ENCODE data around the gene ABCC11.

Gene ABCC11

DNA sequence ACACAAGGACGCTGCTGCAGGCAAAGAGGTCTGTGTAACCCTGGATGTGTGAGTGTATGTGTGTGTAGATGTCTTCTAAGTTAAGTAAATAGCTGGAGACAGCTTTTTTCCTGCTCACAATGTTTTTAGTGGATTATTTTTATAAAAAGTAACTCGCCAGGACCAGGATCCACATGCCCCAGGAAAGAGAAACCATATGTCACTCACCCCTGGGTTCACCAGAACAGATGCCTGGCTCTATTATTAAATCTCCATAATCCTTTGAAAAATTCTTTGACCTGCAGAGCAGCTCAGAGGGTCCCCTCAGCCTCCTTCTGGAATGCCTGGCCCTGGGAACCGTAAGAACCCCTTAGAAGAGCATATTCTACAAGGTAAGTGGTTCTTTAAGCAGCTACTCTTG lies 109.5 kb downstream of the ABCC11 start:
- TF ChIP-seq, protein P1, sequence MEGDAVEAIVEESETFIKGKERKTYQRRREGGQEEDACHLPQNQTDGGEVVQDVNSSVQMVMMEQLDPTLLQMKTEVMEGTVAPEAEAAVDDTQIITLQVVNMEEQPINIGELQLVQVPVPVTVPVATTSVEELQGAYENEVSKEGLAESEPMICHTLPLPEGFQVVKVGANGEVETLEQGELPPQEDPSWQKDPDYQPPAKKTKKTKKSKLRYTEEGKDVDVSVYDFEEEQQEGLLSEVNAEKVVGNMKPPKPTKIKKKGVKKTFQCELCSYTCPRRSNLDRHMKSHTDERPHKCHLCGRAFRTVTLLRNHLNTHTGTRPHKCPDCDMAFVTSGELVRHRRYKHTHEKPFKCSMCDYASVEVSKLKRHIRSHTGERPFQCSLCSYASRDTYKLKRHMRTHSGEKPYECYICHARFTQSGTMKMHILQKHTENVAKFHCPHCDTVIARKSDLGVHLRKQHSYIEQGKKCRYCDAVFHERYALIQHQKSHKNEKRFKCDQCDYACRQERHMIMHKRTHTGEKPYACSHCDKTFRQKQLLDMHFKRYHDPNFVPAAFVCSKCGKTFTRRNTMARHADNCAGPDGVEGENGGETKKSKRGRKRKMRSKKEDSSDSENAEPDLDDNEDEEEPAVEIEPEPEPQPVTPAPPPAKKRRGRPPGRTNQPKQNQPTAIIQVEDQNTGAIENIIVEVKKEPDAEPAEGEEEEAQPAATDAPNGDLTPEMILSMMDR (IDR thresholded peaks at IDR 0.05; ENCODE audit: insufficient read depth, low read length, poor library complexity, severe bottlenecking): no peak
- no peak for TF ChIP-seq EZH2phosphoT487 (conservative IDR thresholded peaks at IDR 0.05; ENCODE audit: low read length)
- H3K27ac ChIP-seq (ENCODE audit: low read depth, low read length): no peak overlapping the region
- H3K36me3 ChIP-seq (ENCODE audit: low read length): no peaks in the 10 kb centered on the region
- no peak overlapping the region for H3K4me2 ChIP-seq (ENCODE audit: low read depth, low read length, poor library complexity, severe bottlenecking)
- no peaks in the 10 kb centered on the region for H3F3A ChIP-seq (ENCODE audit: insufficient read depth)
- no peaks in the 10 kb centered on the region for H3K9me2 ChIP-seq (replicated peaks; ENCODE audit: insufficient read depth, low read length)
- H3K9me3 ChIP-seq (ENCODE audit: insufficient read depth, low read length): no peaks in the 10 kb centered on the region
- no peak overlapping the region for H3K4me3 ChIP-seq (ENCODE audit: insufficient read depth, low read length, poor library complexity, severe bottlenecking)
- H4K20me1 ChIP-seq (ENCODE audit: low read depth, low read length): no peaks in the 10 kb centered on the region
- no peak overlapping the region for H3K9ac ChIP-seq (ENCODE audit: low read length)
- no peak overlapping the region for H2AFZ ChIP-seq (ENCODE audit: low read depth, low read length, severe bottlenecking)
- H3K27me3 ChIP-seq (ENCODE audit: low read length): no peaks in the 10 kb centered on the region
- H3K79me2 ChIP-seq (ENCODE audit: insufficient read depth, low read length): no peaks in the 10 kb centered on the region

DNA sequence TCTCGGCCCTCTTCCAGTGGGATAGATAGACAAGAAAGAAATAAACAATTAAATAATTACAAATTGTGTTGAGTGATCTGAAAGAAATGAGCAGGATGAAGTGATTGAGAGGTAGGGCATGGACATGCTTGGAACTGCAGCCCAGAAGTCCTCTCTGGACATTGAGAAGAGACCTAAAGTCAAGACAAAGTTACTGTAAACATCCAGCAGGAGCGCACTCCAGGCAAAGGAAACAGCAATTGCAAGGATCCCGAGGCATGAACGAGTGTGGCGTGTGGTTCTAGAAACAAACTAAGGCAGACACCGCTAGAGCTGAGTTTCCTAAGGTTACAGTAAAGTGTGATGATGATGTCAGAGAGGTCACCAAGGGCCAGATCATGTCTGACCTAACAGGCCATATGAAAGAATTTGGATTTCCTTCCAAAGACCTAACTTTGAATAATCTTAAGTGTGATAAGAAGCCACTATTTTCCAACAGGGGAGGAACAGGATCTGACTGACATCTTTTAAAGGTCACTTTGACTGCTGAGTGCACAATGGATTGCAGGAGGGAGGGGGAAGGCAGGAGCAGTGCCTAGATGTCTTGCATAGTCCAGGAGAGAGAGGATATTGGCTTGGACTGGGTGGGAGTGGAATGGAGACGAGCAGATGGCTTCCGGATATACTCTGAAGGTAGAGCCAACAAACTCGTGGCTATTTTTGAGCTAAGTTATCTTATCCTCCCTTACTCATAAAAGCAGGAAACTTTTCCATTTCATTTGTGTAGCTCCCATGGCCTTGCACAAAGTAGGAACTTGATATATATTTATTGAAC lies 110.6 kb downstream of the ABCC11 start:
- Histone ChIP-seq H3K9ac (ENCODE audit: low read length) (no peak overlapping the region), H4K20me1 (ENCODE audit: low read depth, low read length) (no peaks in the 10 kb centered on the region), H3K36me3 (ENCODE audit: low read length) (no peaks in the 10 kb centered on the region), H3K27me3 (ENCODE audit: low read length) (no peaks in the 10 kb centered on the region), H3K9me3 (ENCODE audit: insufficient read depth, low read length) (no peaks in the 10 kb centered on the region), H3F3A (ENCODE audit: insufficient read depth) (no peaks in the 10 kb centered on the region), H3K9me2 (replicated peaks; ENCODE audit: insufficient read depth, low read length) (no peaks in the 10 kb centered on the region), H2AFZ (ENCODE audit: low read depth, low read length, severe bottlenecking) (no peak overlapping the region), H3K4me3 (ENCODE audit: insufficient read depth, low read length, poor library complexity, severe bottlenecking) (no peak overlapping the region), H3K4me2 (ENCODE audit: low read depth, low read length, poor library complexity, severe bottlenecking) (no peak overlapping the region), H3K27ac (ENCODE audit: low read depth, low read length) (no peak overlapping the region), H3K79me2 (ENCODE audit: insufficient read depth, low read length) (no peaks in the 10 kb centered on the region)
- no peak for TF ChIP-seq EZH2phosphoT487 (conservative IDR thresholded peaks at IDR 0.05; ENCODE audit: low read length)
- TF ChIP-seq, protein P1 (IDR thresholded peaks at IDR 0.05; ENCODE audit: insufficient read depth, low read length, poor library complexity, severe bottlenecking): no peak

DNA sequence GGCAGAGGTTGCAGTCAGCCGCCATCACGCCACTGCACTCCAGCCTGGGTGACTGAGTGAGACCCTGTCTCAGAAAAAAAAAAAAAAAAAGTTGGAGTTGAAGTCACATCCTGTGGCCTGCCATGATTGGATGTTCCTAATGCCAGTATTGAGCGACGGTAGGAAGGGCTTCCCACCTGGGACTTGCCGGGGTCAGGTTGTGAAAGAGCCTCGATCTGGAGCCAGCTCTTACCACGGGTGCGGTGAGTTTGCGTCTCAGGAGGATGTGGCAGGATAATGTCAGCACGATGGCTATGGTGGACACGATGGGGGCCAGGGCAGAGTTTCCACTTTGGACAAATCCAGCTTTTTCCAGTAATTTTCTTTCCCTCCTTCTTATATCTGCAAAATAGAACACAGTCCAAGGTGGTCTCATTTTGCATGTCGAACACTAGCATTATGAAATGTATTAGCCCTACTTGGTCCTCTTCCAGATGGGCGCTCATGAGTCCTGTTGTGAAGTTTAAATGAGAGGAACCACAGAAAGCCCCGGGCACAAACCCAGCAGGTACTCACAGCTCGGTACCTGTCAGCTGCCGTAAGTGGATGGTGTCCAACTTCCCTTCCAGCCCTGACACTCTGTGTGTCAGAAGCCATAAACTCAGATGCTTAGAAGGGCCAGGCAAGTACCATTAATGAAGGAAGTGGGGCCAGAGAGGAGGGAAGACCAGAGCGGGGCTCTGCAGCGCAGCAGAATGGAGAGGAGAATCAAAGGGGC lies 113.7 kb downstream of the ABCC11 start:
- no peak overlapping the region for H3K27ac ChIP-seq (ENCODE audit: low read depth, low read length)
- no peaks in the 10 kb centered on the region for H4K20me1 ChIP-seq (ENCODE audit: low read depth, low read length)
- no peaks in the 10 kb centered on the region for H3K9me2 ChIP-seq (replicated peaks; ENCODE audit: insufficient read depth, low read length)
- H2AFZ ChIP-seq (ENCODE audit: low read depth, low read length, severe bottlenecking): no peak overlapping the region
- H3K4me3 ChIP-seq (ENCODE audit: insufficient read depth, low read length, poor library complexity, severe bottlenecking): no peak overlapping the region
- no peaks in the 10 kb centered on the region for H3K79me2 ChIP-seq (ENCODE audit: insufficient read depth, low read length)
- H3K4me2 ChIP-seq (ENCODE audit: low read depth, low read length, poor library complexity, severe bottlenecking): no peak overlapping the region
- no peaks in the 10 kb centered on the region for H3K27me3 ChIP-seq (ENCODE audit: low read length)
- H3K36me3 ChIP-seq (ENCODE audit: low read length): no peaks in the 10 kb centered on the region
- H3K9ac ChIP-seq (ENCODE audit: low read length): no peak overlapping the region
- no peak for TF ChIP-seq EZH2phosphoT487 (conservative IDR thresholded peaks at IDR 0.05; ENCODE audit: low read length)
- TF ChIP-seq, protein P1 (IDR thresholded peaks at IDR 0.05; ENCODE audit: insufficient read depth, low read length, poor library complexity, severe bottlenecking): no peak
- H3K9me3 ChIP-seq (ENCODE audit: insufficient read depth, low read length): no peaks in the 10 kb centered on the region
- H3F3A ChIP-seq (ENCODE audit: insufficient read depth): no peaks in the 10 kb centered on the region

Measured in SU-DHL-6 (cell line).